ENCODE data around the gene SMYD5. TPM values are rescaled to one million over a fixed set of nuclear protein-coding genes. Genes with fewer than 3 reads are reported as not detected.

Gene SMYD5
- total RNA-seq, 1 experiment from 2014 or later: 35.6 TPM

DNA sequence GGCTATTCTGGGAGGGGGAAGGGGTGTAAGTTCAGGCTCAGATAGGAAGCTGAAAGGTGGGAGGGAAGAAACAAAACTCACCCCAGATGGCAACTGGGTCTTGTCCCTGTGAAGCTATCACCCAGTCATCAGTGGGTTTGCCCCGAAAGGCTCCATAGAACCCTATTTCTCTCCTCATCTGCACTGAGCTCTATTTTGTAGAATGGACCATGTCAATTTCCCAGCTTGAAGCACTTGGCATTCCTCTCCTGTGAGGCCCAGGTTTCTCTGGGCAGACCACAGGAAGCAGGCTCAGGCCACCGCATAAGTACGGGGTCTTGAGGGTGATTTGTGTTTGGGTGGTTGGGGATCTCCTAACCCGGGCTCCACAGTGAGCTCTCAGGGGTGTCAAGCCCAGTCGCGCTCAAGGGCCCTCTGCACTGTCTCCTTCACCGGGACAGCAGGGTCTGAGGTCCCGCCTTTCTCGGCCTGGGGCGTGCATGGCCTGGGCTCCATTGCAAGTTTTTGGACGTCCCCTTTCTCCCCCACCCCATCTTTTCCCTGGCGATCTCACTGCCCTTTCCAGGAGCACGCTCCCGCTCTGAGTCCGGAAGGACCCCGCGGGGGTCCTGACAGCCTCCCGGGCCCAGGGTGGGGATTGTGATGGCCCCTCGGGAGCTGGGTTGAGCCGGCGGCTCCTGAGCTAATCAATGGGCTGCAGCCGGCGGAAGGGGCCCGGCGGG is 38.9 kb upstream of the SMYD5 start:
- Histone ChIP-seq H3K9me2 (replicated peaks; ENCODE audit: insufficient read depth, low read length) (no peaks in the 10 kb centered on the region), H3K27me3 (ENCODE audit: low read length) (no peaks in the 10 kb centered on the region), H3K9ac (ENCODE audit: low read length) (no peak overlapping the region), H2AFZ (ENCODE audit: low read length) (no peak overlapping the region), H3K36me3 (ENCODE audit: insufficient read depth, low read length) (no peaks in the 10 kb centered on the region), H3K4me2 (ENCODE audit: low read depth, low read length, poor library complexity, severe bottlenecking) (no peak overlapping the region), H3K79me2 (ENCODE audit: low read length) (no peaks in the 10 kb centered on the region), H3K9me3 (ENCODE audit: low read length) (no peaks in the 10 kb centered on the region), H3K27ac (ENCODE audit: low read length) (no peak overlapping the region), H3K4me1 (ENCODE audit: low read length) (peaks cover 10% of the 10 kb centered on the region), H3K4me3 (ENCODE audit: low read length) (no peak overlapping the region), H4K20me1 (ENCODE audit: insufficient read depth, low read depth, low read length) (no peaks in the 10 kb centered on the region)
- no peak for DNase-seq

GRCh38 chr2:73175663-73176204 is 38.3 kb upstream of the SMYD5 start:
- Histone ChIP-seq H2AFZ (ENCODE audit: low read length) (no peak overlapping the region), H3K36me3 (ENCODE audit: insufficient read depth, low read length) (no peaks in the 10 kb centered on the region), H3K9me3 (ENCODE audit: low read length) (no peaks in the 10 kb centered on the region), H3K4me3 (ENCODE audit: low read length) (no peak overlapping the region), H3K4me1 (ENCODE audit: low read length) (peaks cover 10% of the 10 kb centered on the region), H4K20me1 (ENCODE audit: insufficient read depth, low read depth, low read length) (no peaks in the 10 kb centered on the region), H3K9ac (ENCODE audit: low read length) (no peak overlapping the region), H3K4me2 (ENCODE audit: low read depth, low read length, poor library complexity, severe bottlenecking) (no peak overlapping the region), H3K27me3 (ENCODE audit: low read length) (no peaks in the 10 kb centered on the region), H3K79me2 (ENCODE audit: low read length) (no peaks in the 10 kb centered on the region), H3K9me2 (replicated peaks; ENCODE audit: insufficient read depth, low read length) (no peaks in the 10 kb centered on the region), H3K27ac (ENCODE audit: low read length) (no peak overlapping the region)
- DNase-seq: peak; percentile 51

GRCh38 chr2:73176205-73176880 is 37.7 kb upstream of the SMYD5 start:
- Histone ChIP-seq H2AFZ (ENCODE audit: low read length) (no peak overlapping the region), H3K79me2 (ENCODE audit: low read length) (no peaks in the 10 kb centered on the region), H3K4me1 (ENCODE audit: low read length) (peaks cover 10% of the 10 kb centered on the region), H3K36me3 (ENCODE audit: insufficient read depth, low read length) (no peaks in the 10 kb centered on the region), H3K27ac (ENCODE audit: low read length) (no peak overlapping the region), H3K27me3 (ENCODE audit: low read length) (no peaks in the 10 kb centered on the region), H3K9ac (ENCODE audit: low read length) (no peak overlapping the region), H3K4me3 (ENCODE audit: low read length) (no peak overlapping the region; the same call in 1 of the 2 replicates), H4K20me1 (ENCODE audit: insufficient read depth, low read depth, low read length) (no peaks in the 10 kb centered on the region), H3K4me2 (ENCODE audit: low read depth, low read length, poor library complexity, severe bottlenecking) (peak overlapping the region; percentile 83), H3K9me2 (replicated peaks; ENCODE audit: insufficient read depth, low read length) (no peaks in the 10 kb centered on the region), H3K9me3 (ENCODE audit: low read length) (no peaks in the 10 kb centered on the region)
- no peak for DNase-seq

DNA sequence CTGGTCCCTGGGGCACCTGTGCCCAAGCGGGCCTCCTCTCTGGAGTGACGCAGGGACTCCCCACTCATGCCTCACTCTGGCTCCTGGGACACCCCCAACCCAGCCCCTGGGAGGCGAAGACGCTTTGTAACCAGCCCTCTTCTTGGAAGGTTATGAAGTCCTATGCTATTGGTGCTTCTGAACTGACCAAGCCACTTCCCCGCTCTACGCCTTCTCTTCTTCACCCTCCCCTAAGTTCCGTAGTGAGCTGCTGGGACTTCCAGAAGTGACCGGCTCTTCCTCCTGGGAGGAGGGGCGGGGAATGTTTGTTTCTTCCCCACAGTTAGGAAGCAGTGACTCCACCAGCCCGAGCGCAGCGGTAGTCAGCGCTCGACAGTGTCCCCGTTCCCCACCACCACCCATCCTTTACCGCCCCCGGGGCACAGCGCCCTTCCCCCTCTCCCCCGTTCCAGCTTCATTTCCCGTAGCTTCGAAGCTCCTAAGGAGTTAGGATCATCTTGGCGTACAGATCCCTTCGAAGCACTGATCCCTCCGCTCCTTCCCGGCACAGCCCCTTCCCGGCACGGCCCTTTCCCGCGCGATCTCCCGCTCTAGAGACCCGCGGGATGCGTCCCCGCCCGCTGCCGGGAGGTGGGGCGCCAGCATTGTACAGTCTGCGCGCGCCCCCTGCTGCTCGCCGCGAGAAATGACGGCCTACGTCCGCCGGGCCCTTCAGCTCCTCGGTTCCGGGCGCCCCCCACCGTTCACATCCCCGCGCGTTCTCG is 37.0 kb upstream of the SMYD5 start:
- no peak overlapping the region for H3K27ac ChIP-seq (ENCODE audit: low read length)
- peak overlapping the region; percentile 83 for H3K4me2 ChIP-seq (ENCODE audit: low read depth, low read length, poor library complexity, severe bottlenecking)
- no peaks in the 10 kb centered on the region for H3K79me2 ChIP-seq (ENCODE audit: low read length)
- H3K4me1 ChIP-seq (ENCODE audit: low read length): peaks cover 10% of the 10 kb centered on the region
- H4K20me1 ChIP-seq (ENCODE audit: insufficient read depth, low read depth, low read length): no peaks in the 10 kb centered on the region
- H3K9me2 ChIP-seq (replicated peaks; ENCODE audit: insufficient read depth, low read length): no peaks in the 10 kb centered on the region
- no peaks in the 10 kb centered on the region for H3K27me3 ChIP-seq (ENCODE audit: low read length)
- no peaks in the 10 kb centered on the region for H3K9me3 ChIP-seq (ENCODE audit: low read length)
- peak; percentile 96 for DNase-seq
- no peaks in the 10 kb centered on the region for H3K36me3 ChIP-seq (ENCODE audit: insufficient read depth, low read length)
- H2AFZ ChIP-seq (ENCODE audit: low read length): peak overlapping the region; percentile 90
- H3K4me3 ChIP-seq (ENCODE audit: low read length): peak overlapping the region; percentile 68
- H3K9ac ChIP-seq (ENCODE audit: low read length): peak overlapping the region; percentile 69

DNA sequence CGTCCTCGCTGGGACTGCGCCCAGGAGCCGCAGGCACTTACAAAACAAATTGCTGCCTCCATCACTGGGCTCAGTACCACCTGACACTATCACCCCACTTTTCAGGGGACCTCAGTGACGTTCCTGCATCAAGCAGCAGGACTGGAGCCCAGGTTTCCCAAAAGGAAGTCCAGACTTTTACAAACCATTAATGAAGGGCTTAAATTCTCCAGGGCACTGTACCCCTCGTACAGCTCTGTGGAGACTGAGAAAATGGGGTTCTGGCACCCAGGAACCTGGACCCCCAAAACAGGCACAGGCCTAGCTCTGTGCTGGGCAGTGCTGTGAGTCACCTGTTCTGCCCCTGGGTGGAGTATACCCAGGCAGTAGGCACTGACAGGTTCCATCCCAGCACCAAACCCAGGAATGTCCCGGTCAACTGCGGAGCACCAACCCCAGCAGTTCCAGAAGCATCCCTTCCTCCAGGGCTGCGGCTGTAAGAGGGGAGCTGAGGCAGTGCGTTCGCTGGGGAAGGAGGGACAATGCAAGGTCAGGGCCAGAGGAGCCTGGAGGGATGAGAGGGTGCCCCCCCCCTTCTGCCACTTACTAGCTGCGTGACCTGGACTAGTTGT is 36.3 kb upstream of the SMYD5 start:
- H4K20me1 ChIP-seq (ENCODE audit: insufficient read depth, low read depth, low read length): no peaks in the 10 kb centered on the region
- peaks cover 10% of the 10 kb centered on the region for H3K4me1 ChIP-seq (ENCODE audit: low read length)
- H3K9ac ChIP-seq (ENCODE audit: low read length): peak overlapping the region; percentile 6; the same call in 1 of the 2 replicates
- H3K27me3 ChIP-seq (ENCODE audit: low read length): no peaks in the 10 kb centered on the region
- no peaks in the 10 kb centered on the region for H3K9me2 ChIP-seq (replicated peaks; ENCODE audit: insufficient read depth, low read length)
- H3K27ac ChIP-seq (ENCODE audit: low read length): no peak overlapping the region
- H3K36me3 ChIP-seq (ENCODE audit: insufficient read depth, low read length): no peaks in the 10 kb centered on the region
- peak overlapping the region; percentile 68; the same call in 1 of the 2 replicates for H3K4me3 ChIP-seq (ENCODE audit: low read length)
- H3K4me2 ChIP-seq (ENCODE audit: low read depth, low read length, poor library complexity, severe bottlenecking): peak overlapping the region; percentile 83
- no peak for DNase-seq
- H2AFZ ChIP-seq (ENCODE audit: low read length): peak overlapping the region; percentile 90; the same call in 1 of the 2 replicates
- no peaks in the 10 kb centered on the region for H3K79me2 ChIP-seq (ENCODE audit: low read length)
- H3K9me3 ChIP-seq (ENCODE audit: low read length): no peaks in the 10 kb centered on the region

GRCh38 chr2:73185965-73186364 is 28.1 kb upstream of the SMYD5 start:
- H3K4me2 ChIP-seq (ENCODE audit: low read depth, low read length, poor library complexity, severe bottlenecking): no peak overlapping the region
- no peaks in the 10 kb centered on the region for H3K9me2 ChIP-seq (replicated peaks; ENCODE audit: insufficient read depth, low read length)
- H3K9ac ChIP-seq (ENCODE audit: low read length): no peak overlapping the region
- H4K20me1 ChIP-seq (ENCODE audit: insufficient read depth, low read depth, low read length): no peaks in the 10 kb centered on the region
- peaks cover 6% of the 10 kb centered on the region; the same call in 1 of the 2 replicates for H3K27me3 ChIP-seq (ENCODE audit: low read length)
- H3K27ac ChIP-seq (ENCODE audit: low read length): no peak overlapping the region
- H3K4me3 ChIP-seq (ENCODE audit: low read length): no peak overlapping the region
- H3K79me2 ChIP-seq (ENCODE audit: low read length): no peaks in the 10 kb centered on the region
- H3K9me3 ChIP-seq (ENCODE audit: low read length): peaks cover 6% of the 10 kb centered on the region
- DNase-seq: no peak
- no peaks in the 10 kb centered on the region for H3K4me1 ChIP-seq (ENCODE audit: low read length)
- no peak overlapping the region for H2AFZ ChIP-seq (ENCODE audit: low read length)
- no peaks in the 10 kb centered on the region for H3K36me3 ChIP-seq (ENCODE audit: insufficient read depth, low read length)

DNA sequence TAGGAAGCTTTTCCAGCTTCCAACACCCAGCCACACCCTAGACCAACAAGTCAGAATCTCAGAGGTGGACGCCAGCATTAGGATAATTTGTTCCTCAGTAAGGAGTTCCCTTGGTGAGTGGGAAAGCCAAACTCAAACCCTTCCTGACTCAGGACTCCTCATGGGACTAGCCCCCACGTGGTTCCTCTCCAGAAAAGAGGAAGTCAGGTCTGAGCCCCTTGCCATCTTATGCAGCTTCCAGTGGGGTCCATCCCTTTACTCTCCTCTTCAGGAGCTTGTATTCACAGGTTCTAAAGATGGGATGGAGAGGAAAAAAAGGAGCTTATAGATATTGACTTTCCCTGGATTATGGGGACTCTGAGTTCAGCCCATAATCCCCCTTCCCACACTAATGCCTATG is 26.5 kb upstream of the SMYD5 start:
- DNase-seq: no peak
- Histone ChIP-seq H3K4me1 (ENCODE audit: low read length) (no peaks in the 10 kb centered on the region), H3K4me2 (ENCODE audit: low read depth, low read length, poor library complexity, severe bottlenecking) (no peak overlapping the region), H3K9me2 (replicated peaks; ENCODE audit: insufficient read depth, low read length) (no peaks in the 10 kb centered on the region), H2AFZ (ENCODE audit: low read length) (no peak overlapping the region), H3K9me3 (ENCODE audit: low read length) (peaks cover 6% of the 10 kb centered on the region), H3K4me3 (ENCODE audit: low read length) (no peak overlapping the region), H3K27ac (ENCODE audit: low read length) (no peak overlapping the region), H3K79me2 (ENCODE audit: low read length) (no peaks in the 10 kb centered on the region), H3K9ac (ENCODE audit: low read length) (no peak overlapping the region), H3K27me3 (ENCODE audit: low read length) (peaks cover 6% of the 10 kb centered on the region; the same call in 1 of the 2 replicates), H4K20me1 (ENCODE audit: insufficient read depth, low read depth, low read length) (no peaks in the 10 kb centered on the region), H3K36me3 (ENCODE audit: insufficient read depth, low read length) (no peaks in the 10 kb centered on the region)

Data from Karpas-422 (cell line).